ENCODE results near the gene UBE2C.
"Not testable (repeated sequence)": the region's sequence is repeated elsewhere in the genome, so short reads cannot be mapped to it uniquely, and the experiment has no call there.

Gene UBE2C

GRCh38 chr20:45798935-45799642, 13.4 kb upstream of the UBE2C start:
- DNase-seq (ENCODE audit: low read depth): peak; percentile 40

- DNase-seq (ENCODE audit: low read depth): no peak
Measured at GRCh38 chr20:45801851-45802250, 10.6 kb upstream of the UBE2C start.

- DNase-seq (ENCODE audit: low read depth): no peak
Measured at GRCh38 chr20:45810191-45810970, 2.1 kb upstream of the UBE2C start.

DNA sequence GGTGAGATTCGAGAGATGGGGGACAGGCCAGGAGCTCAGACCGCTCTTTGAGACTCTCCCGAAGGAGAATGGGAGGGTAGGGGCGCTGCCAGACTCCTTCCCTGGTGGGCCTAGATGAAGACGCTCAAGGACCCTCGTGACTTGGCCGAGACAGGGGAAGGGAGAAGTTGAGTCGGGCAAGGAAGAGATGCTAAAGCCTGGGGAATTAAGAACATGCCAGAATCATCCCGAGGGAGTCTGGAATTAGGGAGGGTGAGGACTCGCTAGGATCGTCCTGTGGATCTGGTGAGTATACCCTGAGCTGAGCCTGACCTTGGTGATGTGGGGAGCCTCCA, 529 bp downstream of the UBE2C start:
- no peak for DNase-seq (ENCODE audit: low read depth)

- no peak for DNase-seq (ENCODE audit: low read depth)
Measured at GRCh38 chr20:45813489-45813888, 1.0 kb downstream of the UBE2C start.

- no peak for DNase-seq (ENCODE audit: low read depth)
Measured at GRCh38 chr20:45814314-45814713, 1.9 kb downstream of the UBE2C start.

GRCh38 chr20:45816951-45817350, 4.5 kb downstream of the UBE2C start:
- no peak for DNase-seq (ENCODE audit: low read depth)

DNA sequence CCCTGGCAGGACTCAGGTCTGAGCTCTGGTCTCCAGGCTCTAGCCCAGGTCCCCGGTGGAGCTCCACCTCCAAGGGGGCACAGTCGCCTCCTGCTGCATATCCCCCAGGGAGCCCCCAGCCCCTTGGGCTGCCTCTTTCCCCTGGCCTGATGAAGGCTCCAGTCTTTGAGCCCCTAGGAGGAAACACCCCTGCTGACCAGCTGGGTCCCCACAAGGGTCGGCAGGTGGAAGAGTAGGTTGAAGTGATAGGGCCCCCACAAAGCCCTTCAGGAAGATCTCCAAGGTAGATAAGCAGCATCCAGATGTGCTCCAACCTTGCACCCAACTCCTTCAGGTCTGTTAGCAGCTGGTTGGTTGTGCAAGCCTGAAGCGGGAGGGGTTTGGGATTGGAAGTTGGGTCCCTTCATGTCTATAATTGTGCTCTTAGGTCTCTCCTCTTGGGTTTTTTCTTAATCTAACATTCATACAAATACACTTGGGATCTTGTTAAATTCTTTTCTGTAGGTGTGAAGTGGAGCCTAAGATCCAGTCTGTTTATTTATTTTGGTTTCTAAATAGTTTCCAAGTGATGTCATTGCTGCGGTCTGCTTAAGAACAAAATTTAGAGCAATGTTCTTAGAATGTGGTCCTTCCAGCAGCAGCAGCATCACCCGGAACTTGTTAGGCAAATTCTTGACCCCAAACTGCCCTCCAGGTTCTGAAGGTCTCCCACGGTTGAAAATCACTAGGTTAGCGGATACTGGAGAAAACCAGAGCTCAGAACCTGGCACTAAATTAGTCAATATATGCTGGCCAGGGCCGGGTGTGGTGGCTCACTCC, 5.1 kb downstream of the UBE2C start:
- DNase-seq (ENCODE audit: low read depth): no peak

- no peak for DNase-seq (ENCODE audit: low read depth)
Measured at GRCh38 chr20:45818239-45818638, 5.8 kb downstream of the UBE2C start.

- DNase-seq (ENCODE audit: low read depth): no peak
Measured at GRCh38 chr20:45819466-45819865, 7.0 kb downstream of the UBE2C start.

GRCh38 chr20:45821947-45822346, 9.5 kb downstream of the UBE2C start:
- no peak for DNase-seq (ENCODE audit: low read depth)

- no peak for DNase-seq (ENCODE audit: low read depth)
Measured at GRCh38 chr20:45822857-45823256, 10.4 kb downstream of the UBE2C start.

GRCh38 chr20:45823949-45824835, 11.7 kb downstream of the UBE2C start:
- peak; percentile 27 for DNase-seq (ENCODE audit: low read depth)

GRCh38 chr20:45826381-45827019, 14.1 kb downstream of the UBE2C start:
- no peak for DNase-seq (ENCODE audit: low read depth)

- DNase-seq (ENCODE audit: low read depth): no peak
Measured at GRCh38 chr20:45827030-45827652, 14.7 kb downstream of the UBE2C start, which contains the start of gene TNNC2. TNNC2 (minus strand) TSS chr20:45827312; CDS start chr20:45827248, 64 bp downstream.

DNA sequence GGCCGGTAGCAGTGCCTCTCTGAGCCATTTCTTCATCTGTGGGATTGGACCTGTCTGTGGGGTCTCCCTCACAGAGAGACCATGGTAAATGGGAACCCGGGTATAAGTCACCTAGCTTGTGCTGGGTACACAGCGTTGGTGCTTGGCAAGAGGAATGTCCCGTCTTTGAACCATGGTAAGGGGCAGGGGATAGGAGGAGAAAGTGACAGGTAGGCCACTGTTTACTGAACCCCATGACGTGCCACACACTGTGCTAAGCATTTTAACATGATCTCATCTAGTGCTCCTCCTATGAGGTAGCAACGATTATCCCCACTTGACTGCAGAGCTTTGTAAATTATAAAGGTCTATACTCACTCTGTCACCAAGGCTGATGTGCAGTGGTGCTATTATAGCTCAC, 15.3 kb downstream of the UBE2C start:
- no peak for DNase-seq (ENCODE audit: low read depth)

DNA sequence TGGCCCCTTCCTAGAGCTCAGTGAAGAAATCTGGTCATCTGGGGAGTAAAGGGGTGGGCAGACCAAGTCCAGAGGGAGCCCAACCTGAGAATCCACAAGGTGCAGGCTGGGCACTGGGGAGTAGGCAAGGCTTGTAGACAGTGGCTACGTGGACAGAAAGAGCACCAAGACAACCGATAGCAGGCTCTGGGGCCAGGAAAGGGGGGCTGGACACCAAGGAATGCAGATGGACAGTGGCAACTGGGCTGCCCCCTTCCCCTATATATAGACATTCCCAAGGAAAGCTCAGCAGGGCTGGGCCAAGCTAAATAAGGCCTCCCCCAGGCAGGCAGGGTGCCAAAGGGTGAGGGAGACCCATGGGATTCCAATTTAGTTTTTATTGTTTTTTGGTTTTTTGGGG, 16.1 kb downstream of the UBE2C start:
- no peak for DNase-seq (ENCODE audit: low read depth)

- DNase-seq (ENCODE audit: low read depth): not testable (repeated sequence)
Measured at GRCh38 chr20:45829673-45830106, 17.2 kb downstream of the UBE2C start.

GRCh38 chr20:45832619-45833018, 20.2 kb downstream of the UBE2C start:
- no peak for DNase-seq (ENCODE audit: low read depth)

DNA sequence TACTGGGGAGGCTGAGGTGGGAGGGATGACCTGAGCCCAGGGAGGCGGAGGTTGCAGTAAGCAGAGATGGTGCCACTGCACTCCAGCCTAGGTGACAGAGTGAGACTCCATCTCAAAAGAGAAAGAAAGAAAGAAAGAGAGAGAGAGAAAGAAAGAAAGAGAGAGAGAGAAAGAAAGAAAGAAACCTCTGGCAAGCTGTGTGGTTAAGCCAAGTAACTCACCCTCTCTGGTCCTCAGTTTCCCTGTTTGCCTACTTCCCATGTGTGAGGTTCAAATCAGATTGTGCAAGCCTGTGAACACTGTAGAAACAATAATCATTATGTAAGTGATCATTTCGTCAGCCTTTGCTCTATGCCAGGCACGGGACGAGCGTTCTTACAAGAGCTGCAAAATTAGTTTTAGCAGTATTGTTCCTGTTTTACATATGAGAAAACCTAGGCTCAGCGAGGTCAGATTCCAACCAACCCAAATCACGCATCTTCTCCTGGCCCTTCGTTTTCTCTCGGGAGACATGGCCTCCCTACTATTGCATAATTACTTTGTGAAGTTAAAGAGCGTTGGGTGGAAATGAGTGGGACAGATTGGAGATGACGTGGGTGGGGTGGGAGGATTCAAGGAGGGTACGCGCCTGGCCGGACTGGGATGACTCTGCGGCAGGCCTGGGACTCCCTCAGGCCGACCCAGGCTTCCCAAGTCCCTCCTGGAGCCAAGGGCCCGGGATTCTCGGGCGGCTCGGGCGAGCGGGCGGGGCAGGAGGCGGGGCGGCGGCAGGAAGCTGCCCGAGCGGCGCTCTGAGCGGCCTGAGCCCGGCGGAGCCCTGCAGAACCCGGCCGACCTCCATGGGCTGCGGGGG, 20.8 kb downstream of the UBE2C start, which contains the start of gene SNX21:
TSS of gene SNX21 (plus strand) at position 770 of the 853 bp plus-strand sequence. CDS start 121 bp downstream, outside the sequence.
- no peak for DNase-seq (ENCODE audit: low read depth)
